Measurements from ENCODE around the gene PPP5C. TPM values are rescaled to one million over a fixed set of nuclear protein-coding genes. Genes with fewer than 3 reads are reported as not detected.

Gene PPP5C
- total and polyA plus RNA-seq, 2 of the 13 experiments (the other 11 are each of a cell fraction or from before 2014, with no cell fraction given) = 41.6 to 67.9 TPM

DNA sequence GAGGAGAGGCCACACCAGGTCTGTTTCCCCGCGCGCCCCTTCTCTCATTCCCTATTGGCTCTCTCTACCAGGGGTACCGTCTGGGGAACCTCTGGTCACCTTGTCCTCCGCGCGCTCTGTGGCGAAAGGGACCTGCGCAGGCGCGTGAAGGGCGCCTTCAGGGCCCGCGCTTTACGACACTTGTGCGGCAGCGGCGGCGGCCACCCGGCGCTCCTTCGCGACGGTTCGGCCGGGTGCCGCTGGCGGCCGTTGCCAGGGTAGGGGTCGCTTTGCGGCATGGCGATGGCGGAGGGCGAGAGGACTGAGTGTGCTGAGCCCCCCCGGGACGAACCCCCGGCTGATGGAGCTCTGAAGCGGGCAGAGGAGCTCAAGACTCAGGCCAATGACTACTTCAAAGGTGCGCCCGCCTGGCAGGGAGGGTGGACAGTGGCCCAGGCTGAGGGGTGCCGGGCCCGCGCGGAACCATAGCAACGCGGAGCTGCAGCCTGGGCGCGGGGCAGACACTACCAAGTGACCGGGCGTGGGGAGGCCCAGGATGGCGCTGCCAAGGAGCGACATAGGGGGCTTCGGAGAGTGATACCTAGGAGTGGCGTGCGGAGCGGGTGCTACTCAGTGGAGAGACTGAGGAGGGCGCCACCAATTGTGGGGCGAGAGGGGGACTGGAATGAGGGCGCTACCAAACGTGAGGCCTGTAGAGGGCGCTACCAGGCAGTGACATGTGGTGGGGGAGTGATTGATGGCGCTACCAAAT is at the start of gene PPP5C (continued):
- TF ChIP-seq, protein P1, sequence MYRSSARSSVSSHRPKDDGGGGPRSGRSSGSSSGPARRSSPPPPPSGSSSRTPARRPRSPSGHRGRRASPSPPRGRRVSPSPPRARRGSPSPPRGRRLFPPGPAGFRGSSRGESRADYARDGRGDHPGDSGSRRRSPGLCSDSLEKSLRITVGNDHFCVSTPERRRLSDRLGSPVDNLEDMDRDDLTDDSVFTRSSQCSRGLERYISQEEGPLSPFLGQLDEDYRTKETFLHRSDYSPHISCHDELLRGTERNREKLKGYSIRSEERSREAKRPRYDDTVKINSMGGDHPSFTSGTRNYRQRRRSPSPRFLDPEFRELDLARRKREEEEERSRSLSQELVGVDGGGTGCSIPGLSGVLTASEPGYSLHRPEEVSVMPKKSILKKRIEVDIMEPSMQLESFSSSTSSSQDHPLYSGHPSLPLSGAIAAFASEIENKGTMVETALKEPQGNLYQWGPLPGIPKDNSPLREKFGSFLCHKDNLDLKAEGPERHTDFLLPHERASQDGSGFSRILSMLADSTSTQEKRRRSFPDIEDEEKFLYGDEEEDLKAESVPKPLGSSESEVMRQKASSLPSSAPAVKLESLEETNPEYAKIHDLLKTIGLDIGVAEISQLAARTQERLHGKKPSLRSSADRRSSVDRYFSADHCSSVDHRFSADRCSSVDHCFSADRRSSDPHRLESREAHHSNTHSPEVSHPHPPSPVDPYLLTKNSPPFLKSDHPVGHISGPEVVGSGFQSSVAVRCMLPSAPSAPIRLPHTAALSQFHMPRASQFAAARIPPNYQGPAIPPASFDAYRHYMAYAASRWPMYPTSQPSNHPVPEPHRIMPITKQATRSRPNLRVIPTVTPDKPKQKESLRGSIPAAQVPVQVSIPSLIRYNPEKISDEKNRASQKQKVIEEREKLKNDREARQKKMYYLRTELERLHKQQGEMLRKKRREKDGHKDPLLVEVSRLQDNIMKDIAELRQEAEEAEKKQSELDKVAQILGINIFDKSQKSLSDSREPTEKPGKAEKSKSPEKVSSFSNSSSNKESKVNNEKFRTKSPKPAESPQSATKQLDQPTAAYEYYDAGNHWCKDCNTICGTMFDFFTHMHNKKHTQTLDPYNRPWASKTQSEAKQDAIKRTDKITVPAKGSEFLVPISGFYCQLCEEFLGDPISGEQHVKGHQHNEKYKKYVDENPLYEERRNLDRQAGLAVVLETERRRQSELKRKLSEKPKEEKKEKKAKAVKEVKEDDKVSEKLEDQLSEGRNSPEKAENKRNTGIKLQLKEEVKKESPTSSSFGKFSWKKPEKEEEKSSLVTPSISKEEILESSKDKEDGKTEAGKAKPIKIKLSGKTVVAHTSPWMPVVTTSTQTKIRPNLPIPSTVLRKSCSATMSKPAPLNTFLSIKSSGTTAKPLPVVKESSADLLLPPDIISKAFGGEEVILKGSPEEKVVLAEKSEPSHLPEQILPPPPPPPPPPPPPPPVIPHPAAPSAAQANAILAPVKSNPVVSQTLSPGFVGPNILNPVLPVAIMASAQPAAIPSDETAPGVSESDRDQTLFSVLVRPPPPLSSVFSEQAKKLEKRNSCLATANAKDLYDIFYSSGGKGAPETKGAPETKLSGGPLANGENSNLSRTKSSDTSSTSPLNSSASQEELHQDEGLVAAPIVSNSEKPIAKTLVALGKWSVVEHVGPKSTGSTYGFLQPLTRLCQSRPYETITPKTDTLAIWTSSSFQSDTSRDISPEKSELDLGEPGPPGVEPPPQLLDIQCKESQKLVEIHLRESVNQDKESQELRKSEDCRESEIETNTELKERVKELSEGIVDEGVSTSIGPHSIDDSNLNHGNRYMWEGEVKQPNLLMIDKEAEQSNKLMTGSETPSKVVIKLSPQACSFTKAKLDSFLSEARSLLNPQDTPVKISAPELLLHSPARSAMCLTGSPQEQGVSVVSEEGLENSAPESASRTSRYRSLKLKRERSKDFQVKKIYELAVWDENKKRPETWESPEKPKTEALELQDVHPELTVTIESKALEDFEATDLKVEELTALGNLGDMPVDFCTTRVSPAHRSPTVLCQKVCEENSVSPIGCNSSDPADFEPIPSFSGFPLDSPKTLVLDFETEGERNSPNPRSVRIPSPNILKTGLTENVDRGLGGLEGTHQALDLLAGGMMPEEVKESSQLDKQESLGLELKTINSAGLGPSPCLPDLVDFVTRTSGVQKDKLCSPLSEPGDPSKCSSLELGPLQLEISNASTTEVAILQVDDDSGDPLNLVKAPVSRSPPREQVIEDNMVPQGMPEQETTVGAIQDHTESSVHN (CRISPR knock-in tag; IDR thresholded peaks at IDR 0.05) = no peak
- TF ChIP-seq HOXA3 (CRISPR knock-in tag; IDR thresholded peaks at IDR 0.05) (peak; percentile 43; the same call in 1 of the 2 replicates), TBX2 (CRISPR knock-in tag; IDR thresholded peaks at IDR 0.05; ENCODE audit: borderline replicate concordance) (peak; percentile 29; the same call in 1 of the 2 replicates), JUNB (CRISPR knock-in tag; IDR thresholded peaks at IDR 0.05; ENCODE audit: borderline replicate concordance) (0 out of 2 replicates have a peak, but pooled peaks have one; percentile 18), ZNF709 (CRISPR knock-in tag; IDR thresholded peaks at IDR 0.05) (peak; percentile 66), THAP11 (CRISPR knock-in tag; IDR thresholded peaks at IDR 0.05) (peak; percentile 87), RFXANK (CRISPR knock-in tag; IDR thresholded peaks at IDR 0.05) (no peak), REPIN1 (CRISPR knock-in tag; IDR thresholded peaks at IDR 0.05; ENCODE audit: borderline replicate concordance, low read depth) (peak; percentile 45; the same call in 1 of the 2 replicates)
- TF ChIP-seq, protein P2, sequence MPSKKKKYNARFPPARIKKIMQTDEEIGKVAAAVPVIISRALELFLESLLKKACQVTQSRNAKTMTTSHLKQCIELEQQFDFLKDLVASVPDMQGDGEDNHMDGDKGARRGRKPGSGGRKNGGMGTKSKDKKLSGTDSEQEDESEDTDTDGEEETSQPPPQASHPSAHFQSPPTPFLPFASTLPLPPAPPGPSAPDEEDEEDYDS (CRISPR knock-in tag; IDR thresholded peaks at IDR 0.05) = peak; percentile 60
- TF ChIP-seq, protein P3, sequence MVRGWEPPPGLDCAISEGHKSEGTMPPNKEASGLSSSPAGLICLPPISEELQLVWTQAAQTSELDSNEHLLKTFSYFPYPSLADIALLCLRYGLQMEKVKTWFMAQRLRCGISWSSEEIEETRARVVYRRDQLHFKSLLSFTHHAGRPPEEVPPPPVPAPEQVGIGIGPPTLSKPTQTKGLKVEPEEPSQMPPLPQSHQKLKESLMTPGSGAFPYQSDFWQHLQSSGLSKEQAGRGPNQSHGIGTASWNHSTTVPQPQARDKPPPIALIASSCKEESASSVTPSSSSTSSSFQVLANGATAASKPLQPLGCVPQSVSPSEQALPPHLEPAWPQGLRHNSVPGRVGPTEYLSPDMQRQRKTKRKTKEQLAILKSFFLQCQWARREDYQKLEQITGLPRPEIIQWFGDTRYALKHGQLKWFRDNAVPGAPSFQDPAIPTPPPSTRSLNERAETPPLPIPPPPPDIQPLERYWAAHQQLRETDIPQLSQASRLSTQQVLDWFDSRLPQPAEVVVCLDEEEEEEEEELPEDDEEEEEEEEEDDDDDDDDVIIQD (CRISPR knock-in tag; IDR thresholded peaks at IDR 0.05; ENCODE audit: low read depth) = no peak
- TF ChIP-seq, protein P4, sequence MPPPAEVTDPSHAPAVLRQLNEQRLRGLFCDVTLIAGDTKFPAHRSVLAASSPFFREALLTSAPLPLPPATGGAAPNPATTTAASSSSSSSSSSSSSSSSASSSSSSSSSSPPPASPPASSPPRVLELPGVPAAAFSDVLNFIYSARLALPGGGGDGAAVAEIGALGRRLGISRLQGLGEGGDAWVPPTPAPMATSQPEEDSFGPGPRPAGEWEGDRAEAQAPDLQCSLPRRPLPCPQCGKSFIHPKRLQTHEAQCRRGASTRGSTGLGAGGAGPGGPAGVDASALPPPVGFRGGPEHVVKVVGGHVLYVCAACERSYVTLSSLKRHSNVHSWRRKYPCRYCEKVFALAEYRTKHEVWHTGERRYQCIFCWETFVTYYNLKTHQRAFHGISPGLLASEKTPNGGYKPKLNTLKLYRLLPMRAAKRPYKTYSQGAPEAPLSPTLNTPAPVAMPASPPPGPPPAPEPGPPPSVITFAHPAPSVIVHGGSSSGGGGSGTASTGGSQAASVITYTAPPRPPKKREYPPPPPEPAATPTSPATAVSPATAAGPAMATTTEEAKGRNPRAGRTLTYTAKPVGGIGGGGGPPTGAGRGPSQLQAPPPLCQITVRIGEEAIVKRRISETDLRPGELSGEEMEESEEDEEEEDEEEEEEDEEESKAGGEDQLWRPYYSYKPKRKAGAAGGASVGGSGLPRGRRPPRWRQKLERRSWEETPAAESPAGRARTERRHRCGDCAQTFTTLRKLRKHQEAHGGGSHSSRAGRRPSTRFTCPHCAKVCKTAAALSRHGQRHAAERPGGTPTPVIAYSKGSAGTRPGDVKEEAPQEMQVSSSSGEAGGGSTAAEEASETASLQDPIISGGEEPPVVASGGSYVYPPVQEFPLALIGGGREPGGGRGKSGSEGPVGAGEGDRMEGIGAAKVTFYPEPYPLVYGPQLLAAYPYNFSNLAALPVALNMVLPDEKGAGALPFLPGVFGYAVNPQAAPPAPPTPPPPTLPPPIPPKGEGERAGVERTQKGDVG (CRISPR knock-in tag; IDR thresholded peaks at IDR 0.05; ENCODE audit: borderline replicate concordance) = peak; percentile 40; the same call in 1 of the 2 replicates
- TF ChIP-seq, protein P5, sequence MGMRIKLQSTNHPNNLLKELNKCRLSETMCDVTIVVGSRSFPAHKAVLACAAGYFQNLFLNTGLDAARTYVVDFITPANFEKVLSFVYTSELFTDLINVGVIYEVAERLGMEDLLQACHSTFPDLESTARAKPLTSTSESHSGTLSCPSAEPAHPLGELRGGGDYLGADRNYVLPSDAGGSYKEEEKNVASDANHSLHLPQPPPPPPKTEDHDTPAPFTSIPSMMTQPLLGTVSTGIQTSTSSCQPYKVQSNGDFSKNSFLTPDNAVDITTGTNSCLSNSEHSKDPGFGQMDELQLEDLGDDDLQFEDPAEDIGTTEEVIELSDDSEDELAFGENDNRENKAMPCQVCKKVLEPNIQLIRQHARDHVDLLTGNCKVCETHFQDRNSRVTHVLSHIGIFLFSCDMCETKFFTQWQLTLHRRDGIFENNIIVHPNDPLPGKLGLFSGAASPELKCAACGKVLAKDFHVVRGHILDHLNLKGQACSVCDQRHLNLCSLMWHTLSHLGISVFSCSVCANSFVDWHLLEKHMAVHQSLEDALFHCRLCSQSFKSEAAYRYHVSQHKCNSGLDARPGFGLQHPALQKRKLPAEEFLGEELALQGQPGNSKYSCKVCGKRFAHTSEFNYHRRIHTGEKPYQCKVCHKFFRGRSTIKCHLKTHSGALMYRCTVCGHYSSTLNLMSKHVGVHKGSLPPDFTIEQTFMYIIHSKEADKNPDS (CRISPR knock-in tag; IDR thresholded peaks at IDR 0.05) = peak; percentile 32; the same call in 1 of the 2 replicates
